GM18861 (cell line): Measurements from ENCODE around the gene SIN3A.
"Not testable (repeated sequence)": the region's sequence is repeated elsewhere in the genome, so short reads cannot be mapped to it uniquely, and the experiment has no call there.

ENCODE experiments used
- ATAC-seq: cut with Tn5 transposase; IDR thresholded peaks from one replicate; pipeline ENCODE4 v1.9.1; 2021; ENCODE audit not compliant: unreplicated experiment

Gene SIN3A

DNA sequence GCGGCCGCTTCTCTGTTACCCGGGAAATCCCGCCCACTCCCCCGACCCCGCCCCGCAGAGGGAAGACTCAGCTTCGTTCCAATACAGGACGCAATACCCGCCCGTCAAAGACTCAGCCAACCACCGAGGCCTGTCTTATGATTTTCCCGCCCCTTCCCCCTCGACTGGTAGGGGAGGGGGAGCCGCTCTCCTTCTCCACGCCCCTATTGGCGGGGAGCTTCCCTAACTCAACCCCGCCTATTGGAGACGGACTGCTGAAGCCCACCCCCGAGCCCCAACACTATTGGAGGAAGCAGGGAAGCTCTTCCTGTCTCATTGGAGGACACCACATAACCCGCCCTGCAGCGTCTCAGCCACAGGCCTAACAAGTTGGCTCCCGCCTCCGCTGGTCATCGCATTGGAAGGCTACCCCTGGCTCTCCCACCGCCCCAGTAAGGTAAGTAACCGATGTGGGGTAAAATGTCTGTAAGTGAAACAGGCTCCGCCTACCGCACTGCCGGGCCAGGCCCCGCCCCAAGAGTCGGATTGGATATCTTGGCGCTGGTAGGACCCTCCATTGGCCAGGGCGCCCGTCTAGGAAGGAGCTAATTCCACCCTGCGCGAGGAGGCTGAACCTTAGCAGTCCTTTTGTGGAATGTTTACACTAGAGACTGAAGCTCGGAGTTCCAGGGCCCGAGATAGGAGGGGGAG is at the start of gene SIN3A:
Gene SIN3A (minus strand): TSS at position 17 of the 690 bp plus-strand sequence. CDS start 21,315 bp downstream, outside the sequence.
- ATAC-seq: peak; percentile 35

DNA sequence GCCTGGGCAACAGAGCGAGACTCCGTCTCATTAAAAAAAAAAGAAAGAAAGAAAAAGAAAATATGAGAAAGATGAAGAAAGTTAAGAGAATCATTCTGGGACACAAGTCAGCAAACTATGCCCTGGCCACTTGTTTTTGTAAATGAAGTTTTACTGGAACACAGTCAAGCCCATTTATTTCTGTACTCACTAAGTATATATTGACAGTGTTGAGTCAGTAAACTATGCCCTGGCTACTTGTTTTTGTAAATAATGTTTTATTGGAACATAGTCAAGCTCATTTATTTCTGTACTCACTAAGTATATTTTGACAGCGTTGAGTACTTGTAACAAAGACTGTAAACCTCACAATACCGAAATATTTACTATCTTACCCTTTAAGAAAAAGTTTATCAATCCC is 42.2 kb upstream of the SIN3A start:
- no peak for ATAC-seq

- no peak for ATAC-seq
These were observed 32.5 kb upstream of the SIN3A start for GRCh38 chr15:75483961-75484360.

DNA sequence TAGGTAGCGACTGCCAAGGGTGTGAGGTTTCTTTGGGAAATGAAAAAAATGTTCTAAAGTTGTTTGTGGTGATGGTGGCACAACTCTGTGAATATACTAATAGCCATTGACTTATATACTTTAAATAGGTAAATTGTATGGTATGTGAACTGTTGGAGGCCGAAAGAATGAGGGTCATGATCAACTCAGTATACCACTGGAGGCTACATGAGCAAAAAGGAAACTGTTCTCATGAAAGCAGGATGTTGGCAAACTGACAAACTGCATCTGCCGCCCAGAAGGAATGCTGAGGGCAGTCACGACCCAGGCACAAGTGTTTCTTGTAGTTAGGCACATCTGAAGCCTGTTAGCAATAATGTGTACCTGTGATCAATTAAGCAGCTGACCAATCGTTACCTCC is 32.1 kb upstream of the SIN3A start:
- ATAC-seq: not testable (repeated sequence)

- no peak for ATAC-seq
These were observed 31.6 kb upstream of the SIN3A start for GRCh38 chr15:75483106-75483505.

DNA sequence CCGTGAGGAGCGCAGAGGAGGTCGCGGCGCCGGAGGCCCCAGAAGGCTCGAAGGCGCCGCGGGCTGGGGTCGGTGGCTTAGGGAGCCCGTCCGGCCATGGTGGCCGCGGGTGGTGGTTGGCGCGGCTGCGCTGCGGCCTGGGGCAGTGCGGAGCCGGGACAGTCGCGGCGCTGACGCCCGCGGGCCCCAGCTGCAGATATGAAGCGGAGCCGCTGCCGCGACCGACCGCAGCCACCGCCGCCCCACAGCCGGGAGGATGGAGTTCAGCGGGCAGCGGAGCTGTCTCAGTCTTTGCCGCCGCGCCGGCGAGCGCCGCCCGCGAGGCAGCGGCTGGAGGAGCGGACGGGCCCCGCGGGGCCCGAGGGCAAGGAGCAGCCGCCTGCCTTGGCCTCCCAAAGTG is 29.0 kb upstream of the SIN3A start:
- ATAC-seq: not testable (repeated sequence)

DNA sequence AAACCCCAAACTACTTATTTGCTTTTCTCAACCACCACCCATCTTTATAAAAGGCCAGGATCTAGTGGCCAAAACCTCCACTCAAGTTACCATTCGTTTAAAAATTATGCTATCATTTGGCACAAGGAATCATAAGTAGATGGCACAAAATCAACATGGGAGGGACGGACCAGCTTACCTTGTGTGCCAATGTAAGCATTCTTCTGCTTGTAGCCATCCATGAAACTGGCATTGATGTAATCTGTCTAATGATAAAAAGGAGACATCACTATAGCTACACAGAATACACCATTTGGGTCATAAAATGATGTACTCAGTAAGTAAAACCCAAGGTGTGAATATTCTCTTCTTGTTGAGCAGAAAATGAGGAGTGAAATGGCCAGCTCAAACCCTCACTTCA is 28.2 kb upstream of the SIN3A start:
- ATAC-seq: no peak

DNA sequence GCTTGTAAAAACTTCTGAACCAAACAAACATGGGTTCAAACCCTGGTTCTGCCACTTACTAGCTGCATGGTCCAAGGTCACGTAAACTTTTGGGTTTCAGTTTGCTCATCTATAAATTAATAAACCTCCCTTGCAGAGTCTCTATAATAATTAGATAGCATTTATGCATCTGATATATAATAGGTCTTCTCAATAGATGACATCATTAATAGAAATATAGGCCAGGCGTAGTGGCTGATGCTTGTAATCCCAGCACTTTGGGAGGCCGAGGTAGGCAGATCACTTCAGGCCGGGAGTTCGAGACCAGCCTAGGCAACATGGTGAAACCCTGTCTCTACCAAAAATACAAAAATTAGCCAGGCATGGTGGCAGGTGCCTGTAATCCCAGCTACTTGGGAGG is 25.6 kb upstream of the SIN3A start:
- not testable (repeated sequence) for ATAC-seq

- no peak for ATAC-seq
These were observed 17.6 kb upstream of the SIN3A start for GRCh38 chr15:75468913-75469598.

DNA sequence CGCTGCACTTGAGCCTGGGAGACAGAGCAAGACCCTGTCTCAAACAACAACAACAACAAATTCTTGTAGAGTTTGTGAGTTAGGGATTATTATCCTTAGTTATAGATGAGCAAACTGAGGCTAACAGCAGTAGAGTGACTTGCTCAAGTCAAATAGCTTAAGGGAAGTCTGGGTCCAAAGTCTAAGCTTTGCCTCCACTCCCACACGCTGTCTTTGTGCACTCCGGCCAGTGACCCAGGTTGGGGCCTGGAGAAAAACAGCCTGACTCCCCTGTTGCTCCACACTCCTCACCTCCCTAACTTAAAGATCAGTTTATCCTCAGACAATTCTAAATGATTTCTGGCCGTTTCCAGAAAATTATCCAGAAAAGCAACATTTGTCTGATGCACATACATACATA is 9.2 kb upstream of the SIN3A start:
- no peak for ATAC-seq

DNA sequence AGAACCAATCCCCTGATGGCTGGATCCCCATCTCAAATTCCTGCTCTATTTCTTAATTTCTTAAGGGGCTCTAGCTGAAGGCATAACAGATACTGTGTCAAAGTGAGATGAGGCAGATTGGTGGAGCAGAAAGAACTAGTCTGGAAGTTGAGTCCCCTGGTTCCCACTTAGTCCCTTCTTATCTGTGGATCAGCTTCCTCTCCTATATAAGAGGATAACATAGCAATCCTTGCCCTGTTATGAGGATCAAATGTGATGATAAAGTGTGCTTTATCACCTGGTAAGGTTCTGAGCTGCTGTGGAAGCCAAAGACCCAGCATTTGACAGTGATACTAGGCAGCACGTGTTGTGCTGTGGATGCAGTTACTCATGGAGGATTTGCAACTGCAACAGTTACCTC is 8.1 kb upstream of the SIN3A start:
- ATAC-seq: no peak

DNA sequence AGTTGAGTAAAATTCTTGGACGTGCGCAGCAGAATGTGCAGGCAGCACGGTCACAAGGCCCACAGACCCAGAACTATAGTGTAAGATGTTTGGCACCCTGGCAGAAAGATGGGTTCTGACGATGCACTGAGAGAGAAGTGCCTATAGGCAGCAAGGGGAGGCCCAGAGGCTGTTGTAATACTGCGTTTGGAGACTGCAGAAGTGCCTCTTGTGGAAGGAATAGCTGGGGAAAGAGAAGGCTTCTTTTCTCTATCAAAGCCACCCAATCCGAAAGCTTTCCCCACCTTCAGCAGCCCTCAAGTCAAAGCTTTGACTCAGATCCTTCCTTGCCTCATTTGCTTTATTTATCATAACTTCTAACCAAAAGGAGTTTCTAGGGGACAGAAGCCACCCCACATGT is 5.2 kb upstream of the SIN3A start:
- ATAC-seq: no peak

DNA sequence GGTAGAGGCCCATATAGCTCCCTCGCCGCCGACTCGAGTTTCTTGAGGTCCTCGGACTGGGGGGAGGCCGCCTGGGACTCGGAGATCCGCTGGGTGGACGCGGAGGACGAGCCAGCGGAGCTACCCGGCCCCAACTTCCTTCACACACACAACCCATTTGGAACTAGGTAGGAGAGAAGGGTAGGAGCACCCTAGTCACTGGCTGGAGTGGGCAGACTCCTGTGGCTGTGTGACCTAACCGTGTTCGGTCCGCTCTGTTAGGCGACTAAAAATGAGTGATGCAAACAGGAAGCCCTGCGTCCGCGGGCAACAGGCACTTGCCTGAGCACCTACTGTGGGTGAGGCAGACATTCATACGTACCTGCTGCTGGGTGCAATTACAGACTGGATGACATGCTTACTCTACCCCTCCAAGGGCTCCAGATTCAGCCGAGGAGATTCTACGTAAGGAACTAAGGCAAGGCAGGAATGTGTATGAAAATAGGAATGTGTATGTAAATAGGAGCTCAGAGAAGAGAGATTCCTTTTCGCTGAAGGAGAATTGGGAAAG is 4.6 kb upstream of the SIN3A start:
- no peak for ATAC-seq

DNA sequence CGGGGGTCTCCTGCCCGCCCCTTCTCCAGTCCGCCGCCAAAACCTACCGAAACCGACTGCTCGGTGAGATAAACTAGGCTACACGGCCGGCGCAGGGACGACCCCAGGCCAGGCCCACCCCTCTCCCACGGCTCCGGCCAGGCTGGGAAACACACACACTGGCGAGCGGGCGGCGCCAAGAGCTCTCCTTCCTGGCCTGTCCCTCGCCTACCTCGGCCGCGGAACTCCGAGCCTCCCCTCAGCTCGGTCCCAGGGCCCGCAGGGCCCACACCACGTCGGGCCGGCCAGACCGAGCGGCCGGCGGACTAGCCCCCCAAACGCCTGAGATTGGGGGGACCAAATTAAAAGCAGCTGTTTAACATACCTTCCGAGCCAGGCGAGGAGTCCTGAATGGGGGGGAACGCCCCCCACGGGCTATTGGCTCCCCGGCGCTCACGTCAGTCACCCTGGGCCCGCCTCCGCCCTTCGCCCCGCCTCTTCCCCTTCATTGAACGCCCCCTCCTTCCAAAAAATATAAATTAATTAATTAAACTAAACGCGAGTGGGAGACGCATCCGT is 4.0 kb upstream of the SIN3A start:
- no peak for ATAC-seq

GRCh38 chr15:75454471-75455378 is 3.2 kb upstream of the SIN3A start:
- ATAC-seq: no peak

DNA sequence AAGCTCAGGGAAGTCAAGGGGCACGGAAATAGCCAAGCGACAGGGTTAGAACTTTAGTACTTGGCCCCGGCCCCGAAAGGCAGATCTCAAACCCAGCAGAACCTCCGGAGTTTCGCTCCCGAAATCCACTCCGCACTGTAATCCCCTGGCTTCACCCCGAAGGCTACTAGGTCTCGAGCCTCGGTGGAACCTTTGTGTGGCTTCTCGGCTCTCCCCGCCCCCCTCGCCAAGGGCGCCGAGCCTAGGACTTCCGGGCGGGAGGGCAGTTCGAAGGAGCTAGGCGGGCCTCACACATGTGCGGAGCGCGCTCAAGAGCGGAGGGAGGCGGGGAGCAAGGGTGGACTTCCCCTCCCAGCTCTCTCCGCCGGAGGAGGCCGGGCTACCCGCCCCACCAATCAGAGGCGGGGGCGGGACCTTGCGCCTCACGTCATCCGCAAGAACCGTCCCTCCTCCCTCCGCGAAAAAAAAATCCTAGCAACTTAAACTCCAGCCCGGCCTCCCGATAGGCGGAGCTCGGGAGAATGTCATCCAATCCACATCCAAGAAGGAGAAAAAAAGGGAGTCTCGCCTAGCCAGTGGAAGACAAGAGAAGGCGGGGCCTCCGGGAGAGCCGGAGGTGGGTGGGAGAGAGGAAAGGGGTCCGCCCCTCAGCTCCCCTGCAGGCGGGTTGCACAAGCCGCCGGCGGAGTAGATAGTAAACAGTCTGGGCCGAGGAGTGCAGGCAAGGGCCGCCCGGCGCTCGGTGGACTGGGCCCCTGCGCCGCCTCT is 2.4 kb upstream of the SIN3A start:
- ATAC-seq: peak; percentile 35

DNA sequence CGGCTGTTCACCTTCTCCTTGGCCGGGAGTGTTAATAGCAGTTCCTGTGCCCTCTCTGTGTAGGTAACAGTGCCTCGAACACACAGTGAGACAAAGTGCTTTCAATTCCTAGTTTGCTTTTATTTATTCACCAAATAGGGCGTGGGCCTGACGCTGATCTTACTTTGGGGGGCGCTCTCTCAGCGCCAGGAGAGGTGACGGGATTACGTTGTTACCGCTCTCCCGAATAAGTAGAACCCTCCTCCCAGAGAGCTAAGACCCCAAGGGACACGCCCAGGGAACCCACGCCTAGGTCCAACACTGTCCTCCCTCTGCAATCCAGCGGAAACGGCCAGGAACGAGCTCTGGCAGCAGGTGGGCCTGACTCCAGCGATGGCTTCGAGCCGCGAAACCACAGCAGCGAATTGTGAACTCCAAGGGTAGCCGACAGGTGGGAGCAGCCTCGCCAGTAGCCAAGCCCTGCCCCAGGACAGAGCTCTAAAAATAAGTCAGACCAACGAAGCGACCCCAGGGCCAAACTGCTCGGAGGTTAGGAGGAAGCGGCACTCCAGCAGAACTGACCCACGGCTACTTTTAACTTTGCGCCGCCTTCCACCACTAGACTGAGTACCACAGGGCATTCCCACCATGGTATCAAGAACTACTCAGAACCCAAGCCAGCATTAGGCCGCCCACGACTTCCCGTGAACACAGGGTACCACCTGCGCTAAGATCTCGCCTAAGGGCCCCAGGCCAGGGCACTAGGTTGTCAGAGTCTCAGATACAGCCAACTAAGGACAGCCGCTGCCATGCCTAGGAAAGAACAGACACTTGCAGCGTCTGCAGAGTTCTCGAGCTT is 1.6 kb upstream of the SIN3A start:
- ATAC-seq: no peak

DNA sequence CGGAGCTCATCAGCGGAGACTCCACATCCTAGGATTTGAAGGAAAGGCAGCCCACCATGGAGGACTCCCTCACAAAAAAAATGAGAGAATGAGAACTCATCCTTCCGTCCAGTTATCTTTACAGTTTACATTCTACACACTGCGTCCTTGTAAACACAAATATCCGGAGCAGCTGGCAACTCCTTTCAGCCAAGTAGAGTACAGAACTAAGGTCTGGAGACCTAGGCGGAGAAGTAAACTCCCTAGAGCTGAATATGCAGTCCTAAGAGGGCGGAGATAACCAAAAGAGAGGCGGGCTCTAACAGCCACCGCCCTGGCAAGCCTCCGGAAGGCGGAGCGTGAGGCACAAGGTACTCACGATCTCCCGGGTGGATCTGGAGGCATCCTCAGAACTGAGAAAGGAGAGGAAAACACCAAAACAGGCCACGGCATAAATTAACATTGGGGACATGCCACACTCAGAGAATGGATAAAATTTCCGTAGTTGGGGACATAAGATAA is 924 bp upstream of the SIN3A start:
- no peak for ATAC-seq

DNA sequence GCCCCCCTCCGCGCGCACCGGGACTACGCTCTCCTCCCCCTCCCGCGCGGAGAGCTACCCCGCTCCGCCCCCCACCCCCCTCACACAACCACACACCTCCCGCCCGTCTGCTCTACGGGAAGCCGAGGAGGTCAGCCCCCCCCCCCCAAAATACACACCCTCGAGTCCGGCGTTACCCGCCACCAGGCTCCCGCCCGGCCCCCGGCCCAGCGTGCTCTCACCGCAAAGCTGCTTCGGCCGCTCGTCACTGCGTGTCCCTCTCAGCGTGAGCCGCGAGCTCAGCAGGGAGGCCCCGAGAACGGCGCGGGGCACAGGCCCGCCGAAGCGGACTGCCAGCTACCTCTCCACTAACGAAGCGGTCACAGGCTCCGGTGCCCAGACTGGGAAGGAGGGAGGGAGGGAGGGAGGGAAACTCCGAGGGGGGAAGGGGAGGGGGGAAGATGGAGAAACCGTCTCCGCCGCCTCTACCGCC is 252 bp downstream of the SIN3A start:
- no peak for ATAC-seq
